ENCODE data around the gene ISG15. TPM values are rescaled to one million over a fixed set of nuclear protein-coding genes. Genes with fewer than 3 reads are reported as not detected.

ISG15 gene
- 210 and 211 TPM in 2 replicates for total RNA-seq

DNA sequence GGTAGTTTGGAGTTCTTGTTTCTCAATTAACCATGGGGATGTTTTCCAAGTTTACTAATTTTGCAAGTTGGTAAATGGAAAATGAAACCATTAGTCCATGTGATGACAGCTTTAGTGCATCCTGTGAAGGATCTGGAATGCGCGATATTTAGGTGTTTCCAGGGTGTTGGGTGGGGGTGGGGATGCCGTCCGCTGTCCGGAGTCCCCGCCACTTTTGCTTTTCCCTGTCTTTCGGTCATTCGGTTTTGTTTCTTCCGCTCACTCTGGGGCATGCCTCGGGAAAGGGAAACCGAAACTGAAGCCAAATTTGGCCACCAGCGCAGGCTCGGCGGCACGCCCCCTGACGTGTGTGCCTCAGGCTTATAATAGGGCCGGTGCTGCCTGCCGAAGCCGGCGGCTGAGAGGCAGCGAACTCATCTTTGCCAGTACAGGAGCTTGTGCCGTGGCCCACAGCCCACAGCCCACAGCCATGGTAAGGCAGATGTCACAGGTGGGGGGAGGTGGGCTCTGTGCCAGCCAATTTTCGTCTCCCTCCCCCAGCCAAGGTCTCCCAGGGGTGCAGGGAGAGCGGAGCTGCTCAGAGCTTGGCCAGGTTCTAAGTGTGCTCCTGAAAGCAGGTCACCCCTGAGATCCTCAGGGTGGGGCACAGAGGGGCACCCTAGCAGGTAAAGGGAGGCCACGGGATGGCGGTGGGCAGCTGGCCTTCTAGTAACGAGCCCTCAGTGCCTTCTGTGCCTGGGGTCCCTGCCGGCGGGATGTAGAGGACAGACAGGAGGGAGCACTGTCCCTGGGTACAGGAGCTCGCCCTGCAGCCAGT is at the start of gene ISG15:
Gene ISG15 (plus strand): TSS at position 393 of the 817 bp plus-strand sequence. CDS start 77 bp downstream, at position 470.
- intact Hi-C loops (cut with micrococcal nuclease) = loop anchor here (1.0 to 10.0 kb wide), 8 partner anchors 13 to 362 kb away; partner anchors contain the start of genes ACAP3, AURKAIP1, C1orf159 and DVL1

DNA sequence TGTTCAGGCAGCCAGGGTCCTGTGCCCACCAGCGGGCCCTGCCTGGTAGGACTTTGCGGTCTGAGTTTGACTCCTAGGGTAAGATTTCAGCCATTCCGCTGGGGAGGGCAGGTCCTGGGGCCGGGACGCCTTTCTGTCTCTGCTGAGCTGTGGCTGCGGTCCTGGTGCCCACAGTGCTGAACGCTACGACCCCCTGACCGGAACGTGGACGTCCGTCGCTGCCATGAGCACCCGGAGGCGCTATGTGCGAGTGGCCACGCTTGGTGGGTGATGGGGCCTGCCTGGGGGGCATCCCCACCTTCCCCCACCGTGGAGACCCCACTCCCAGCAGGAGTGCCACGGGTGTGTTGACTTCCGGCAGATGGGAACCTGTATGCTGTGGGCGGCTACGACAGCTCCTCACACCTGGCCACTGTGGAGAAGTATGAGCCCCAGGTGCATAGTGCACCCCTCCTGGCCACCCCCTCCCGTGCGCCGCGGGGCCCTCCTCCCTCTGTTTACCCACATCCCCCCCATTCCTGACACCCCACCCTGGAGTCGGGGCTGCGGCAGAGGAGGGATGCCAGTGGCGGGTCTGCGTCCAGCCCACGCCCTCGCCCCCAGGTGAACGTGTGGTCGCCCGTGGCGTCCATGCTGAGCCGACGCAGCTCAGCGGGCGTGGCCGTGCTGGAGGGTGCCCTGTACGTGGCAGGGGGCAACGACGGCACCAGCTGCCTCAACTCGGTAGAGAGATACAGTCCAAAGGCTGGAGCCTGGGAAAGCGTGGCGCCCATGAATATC is 49.4 kb upstream of the ISG15 start:
- intact Hi-C loops (cut with micrococcal nuclease) = loop anchor here (10.0 kb wide), 1 partner anchor 51 kb away; the partner anchor contains the start of gene ISG15

DNA sequence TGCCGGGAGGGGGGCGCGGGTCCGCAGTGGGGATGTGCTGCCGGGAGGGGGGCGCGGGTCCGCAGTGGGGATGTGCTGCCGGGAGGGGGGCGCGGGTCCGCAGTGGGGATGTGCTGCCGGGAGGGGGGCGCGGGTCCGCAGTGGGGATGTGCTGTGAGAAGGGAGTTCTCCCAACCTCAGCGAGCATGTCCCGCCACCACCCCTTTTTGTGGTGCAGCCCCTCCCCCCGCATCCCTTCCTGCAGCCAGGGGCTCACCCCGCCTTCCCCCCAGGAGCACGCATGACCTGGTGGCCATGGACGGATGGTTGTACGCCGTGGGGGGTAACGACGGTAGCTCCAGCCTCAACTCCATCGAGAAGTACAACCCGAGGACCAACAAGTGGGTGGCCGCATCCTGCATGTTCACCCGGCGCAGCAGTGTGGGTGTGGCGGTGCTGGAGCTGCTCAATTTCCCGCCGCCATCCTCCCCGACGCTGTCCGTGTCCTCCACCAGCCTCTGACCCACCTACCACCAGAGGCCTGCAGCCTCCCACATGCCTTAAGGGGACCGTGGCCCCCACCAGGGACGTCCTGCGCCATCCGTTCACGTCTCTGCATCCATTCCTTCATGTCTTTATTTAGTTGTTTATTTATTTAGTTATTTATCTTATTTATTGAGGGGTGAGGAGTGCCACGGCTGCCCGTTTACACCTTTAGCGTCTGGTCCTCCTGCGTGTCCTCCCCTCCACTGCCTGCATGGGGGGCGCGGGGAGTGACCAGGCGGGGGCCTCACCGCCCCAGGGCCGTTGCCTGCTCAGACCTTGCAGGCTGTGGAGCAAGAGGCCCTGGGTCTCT is 48.4 kb upstream of the ISG15 start:
- intact Hi-C loops (cut with micrococcal nuclease) = loop anchor here (10.0 kb wide), 1 partner anchor 50 kb away; the partner anchor contains the start of gene ISG15

DNA sequence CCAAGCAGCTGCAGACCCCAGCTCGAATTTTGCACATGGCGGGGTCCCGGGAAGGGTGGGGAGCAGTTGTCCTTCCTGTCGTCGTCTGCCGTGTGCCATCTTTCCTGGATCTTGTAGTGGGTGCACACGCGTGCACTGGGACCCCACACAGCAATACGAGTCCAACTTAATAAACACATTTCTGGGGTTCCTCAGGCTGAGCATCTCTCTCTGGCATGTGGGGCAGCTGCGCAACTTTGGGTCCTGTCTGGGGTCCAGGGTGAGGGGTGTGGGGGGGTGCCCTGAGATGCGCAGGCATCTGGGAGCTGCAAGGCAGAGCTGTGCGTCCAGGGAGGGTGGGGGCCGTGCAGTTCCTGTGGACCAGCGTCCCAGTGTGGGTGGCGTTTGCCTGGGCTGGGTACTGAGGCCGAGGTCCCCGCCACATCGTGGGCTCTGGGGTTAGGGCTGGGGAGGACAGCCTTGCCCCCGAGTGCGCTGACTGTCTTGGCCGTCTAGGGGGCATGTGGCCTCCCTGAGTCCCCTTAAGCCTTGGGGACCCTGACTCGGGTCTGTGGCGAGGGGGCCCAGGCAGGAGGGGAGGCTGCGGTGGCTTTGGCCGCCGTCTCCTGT is 47.7 kb upstream of the ISG15 start:
- intact Hi-C loops (cut with micrococcal nuclease) = loop anchor here (10.0 kb wide), 1 partner anchor 49 kb away; the partner anchor contains the start of gene ISG15

DNA sequence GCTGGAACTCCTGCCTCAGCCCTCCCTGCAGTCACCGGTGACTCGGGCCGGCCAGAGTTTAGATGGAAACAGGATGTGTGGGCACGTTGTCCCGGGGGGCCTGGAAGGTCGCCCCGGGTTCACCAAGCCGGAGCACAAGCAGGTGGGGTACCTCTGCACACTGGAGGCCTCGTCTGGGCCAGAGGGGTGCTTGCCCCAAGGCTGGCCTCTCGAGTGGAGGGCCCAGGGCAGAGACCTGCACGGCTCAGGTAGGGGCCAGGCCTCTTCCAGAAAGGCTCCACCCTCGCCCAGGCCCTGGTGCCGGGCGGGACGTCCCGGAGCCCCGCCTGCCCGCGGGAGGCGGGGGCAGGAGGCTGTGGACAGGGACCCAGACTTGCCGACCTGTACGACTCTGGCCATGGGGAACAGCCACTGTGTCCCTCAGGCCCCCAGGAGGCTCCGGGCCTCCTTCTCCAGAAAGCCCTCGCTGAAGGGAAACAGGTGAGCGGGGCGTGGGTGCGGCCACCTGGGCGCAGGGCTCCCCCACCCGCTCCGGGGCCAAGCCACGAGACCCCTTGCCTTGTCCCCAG is 47.1 kb upstream of the ISG15 start, which contains the start of gene PLEKHN1:
Gene PLEKHN1 (plus strand): TSS at position 348 of the 569 bp plus-strand sequence. CDS start 50 bp downstream, at position 398.
- intact Hi-C loops (cut with micrococcal nuclease) = loop anchor here (10.0 kb wide), 1 partner anchor 49 kb away; the partner anchor contains the start of gene ISG15

DNA sequence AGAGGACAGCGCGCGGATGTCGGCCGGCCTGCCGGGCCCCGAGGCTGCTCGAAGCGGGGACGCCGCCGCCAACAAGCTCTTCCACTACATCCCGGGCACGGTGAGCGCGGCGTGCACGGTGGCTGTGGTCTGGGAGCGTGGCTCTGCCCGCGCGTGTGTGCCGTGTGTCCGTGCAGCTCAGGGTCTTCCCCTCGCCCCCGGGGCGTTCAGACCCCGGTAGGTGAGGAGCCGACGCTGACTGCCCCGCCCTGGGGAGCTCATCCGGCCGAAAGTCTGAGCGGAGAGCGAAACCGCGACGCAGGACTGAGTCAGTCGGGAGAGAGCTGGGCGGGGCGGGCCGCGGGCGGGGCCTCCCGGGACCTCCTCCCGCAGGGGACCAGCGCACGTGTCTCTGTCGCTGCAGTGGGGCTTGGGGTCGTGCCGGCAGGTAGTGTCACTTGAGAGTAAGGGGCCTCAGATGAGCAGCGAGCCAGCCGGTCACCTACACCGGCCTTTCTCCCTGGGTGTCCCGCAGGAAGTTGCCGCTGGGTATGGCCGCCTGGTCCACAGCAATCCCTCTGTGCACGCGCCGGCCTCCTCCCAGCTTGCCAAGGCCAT is 46.5 kb upstream of the ISG15 start:
- intact Hi-C loops (cut with micrococcal nuclease) = loop anchor here (1.0 to 10.0 kb wide), 2 partner anchors 8 to 48 kb away; partner anchors contain the start of genes ISG15 and NOC2L

DNA sequence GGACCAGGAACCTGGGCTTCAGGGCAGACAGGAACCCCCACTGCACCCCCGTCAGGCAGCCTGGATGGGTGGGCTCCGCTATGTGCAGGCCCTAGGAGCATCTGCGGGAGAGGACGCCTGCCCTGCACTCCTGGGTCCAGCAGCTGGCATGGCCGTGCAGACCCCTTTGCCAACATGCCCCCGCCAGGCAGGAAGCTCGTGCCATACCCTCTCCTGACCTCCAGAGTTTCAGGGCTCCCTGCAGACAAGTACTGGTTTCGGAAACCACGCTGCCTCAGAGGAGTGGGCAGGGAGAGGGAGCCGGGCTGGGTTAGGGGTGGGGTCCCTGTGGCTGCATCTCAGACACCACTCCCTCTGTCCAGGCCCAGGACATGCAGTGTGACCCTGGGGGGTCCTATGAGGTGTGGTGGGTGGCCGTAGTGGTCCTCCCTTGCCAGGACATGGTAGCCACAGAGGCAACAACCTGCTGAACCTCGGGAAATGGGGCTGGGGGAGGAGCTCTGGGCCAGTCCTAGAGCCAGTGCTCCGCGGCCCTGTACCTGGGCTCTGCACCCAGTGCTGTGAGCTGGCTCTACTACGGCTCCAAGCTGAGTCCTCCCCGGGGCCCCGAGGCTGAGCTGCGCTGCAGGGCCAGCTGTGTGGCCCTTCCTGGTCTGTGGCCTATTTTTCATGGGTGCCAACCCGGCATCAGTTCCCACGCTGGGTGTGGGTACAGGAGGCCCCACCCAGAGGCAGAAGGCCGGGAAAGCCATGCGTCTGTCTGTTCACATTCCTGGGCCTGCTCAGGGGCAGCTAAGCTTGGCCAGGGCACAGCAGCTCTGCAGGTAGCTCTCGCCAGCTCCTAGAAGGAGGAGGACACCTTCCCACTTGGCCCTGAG is 45.6 kb upstream of the ISG15 start:
- intact Hi-C loops (cut with micrococcal nuclease) = loop anchor here (1.0 to 10.0 kb wide), 2 partner anchors 8 to 47 kb away; partner anchors contain the start of genes ISG15 and NOC2L

DNA sequence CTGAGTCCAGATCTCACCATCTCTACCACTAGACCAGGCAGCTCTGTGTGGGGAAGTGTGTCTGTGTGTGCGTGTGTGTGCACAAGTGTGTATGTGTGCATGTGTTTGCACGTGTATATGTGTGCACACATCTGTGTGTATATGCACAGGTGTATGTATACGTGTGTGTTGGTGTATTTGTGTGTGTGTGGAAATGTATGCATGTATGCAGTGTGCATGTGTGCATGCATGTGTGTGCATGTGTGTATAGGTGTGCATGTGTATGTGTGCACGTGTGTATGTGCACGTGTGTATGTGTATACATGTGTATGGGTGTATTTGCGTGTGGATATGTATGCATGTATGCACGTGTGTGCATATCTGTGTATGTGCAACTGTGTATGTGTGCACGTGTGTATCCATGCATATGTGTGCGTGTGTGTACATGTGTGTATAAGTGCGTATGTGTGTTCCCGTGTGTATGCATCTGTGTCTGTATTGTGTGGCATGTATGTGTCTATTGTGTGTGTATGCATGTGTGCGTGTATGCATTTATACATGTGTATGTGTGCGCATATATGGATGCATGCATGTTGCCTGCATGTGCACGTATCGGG is 43.9 kb upstream of the ISG15 start:
- intact Hi-C loops (cut with micrococcal nuclease) = loop anchor here (10.0 kb wide), 1 partner anchor 45 kb away; the partner anchor contains the start of gene ISG15

DNA sequence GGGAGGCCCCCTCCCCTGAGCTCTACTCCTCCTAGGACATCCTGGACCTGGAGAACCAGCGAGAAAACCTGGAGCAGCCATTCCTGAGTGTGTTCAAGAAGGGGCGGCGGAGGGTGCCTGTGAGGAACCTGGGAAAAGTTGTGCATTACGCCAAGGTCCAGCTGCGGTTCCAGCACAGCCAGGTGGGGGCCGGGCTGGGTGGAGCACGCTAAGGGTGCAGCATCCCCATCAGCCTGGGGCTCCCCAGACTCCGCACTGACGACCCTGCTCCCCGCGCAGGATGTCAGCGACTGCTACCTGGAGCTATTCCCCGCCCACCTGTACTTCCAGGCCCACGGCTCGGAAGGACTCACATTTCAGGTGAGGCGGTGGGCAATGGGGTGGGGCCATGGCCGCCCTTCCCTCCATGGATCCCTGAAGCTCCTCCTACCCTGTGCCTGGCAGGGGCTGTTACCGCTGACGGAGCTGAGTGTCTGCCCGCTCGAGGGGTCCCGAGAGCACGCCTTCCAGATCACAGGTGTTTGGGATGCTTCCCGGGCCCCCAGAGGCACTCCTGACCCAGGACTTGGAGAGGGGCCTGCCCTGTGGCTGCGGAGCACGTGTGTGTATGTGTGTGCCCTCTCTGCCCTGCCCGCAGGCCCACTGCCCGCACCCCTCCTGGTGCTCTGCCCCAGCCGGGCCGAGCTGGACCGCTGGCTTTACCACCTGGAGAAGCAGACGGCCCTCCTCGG is 42.9 kb upstream of the ISG15 start:
- intact Hi-C loops (cut with micrococcal nuclease) = no loop called here

DNA sequence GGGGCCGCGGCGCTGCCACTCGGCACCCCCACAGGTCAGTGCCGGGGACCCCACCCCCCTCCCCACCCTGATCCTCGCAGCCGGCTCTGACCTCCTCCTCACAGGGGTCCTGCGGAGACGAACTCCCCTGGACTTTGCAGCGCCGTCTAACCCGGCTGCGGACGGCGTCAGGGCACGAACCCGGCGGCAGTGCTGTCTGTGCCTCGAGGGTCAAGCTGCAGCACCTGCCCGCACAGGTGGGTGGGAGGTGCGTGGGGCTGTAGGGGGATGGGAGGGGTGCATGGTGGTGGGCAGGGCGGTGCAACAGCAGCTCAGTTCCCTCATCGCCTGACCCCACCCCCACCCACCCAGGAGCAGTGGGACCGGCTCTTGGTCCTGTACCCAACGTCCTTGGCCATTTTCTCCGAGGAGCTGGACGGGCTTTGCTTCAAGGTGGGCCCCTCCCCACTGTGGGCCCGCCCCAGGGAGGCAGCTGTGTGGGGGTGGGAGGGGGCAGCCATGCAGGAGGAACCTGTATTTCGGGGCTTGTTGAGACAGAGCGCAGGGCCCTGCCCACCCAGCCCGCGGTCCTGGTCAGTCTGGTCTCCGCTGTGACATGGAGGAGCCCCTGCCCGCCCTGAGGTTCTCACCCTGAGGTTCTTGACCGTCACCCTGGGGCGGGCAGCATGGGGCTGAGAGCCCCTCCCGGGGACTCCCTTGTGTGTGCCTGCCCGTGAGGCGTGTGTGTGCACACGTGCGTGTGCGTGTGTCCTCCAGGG is 42.1 kb upstream of the ISG15 start:
- intact Hi-C loops (cut with micrococcal nuclease) = no loop called here

DNA sequence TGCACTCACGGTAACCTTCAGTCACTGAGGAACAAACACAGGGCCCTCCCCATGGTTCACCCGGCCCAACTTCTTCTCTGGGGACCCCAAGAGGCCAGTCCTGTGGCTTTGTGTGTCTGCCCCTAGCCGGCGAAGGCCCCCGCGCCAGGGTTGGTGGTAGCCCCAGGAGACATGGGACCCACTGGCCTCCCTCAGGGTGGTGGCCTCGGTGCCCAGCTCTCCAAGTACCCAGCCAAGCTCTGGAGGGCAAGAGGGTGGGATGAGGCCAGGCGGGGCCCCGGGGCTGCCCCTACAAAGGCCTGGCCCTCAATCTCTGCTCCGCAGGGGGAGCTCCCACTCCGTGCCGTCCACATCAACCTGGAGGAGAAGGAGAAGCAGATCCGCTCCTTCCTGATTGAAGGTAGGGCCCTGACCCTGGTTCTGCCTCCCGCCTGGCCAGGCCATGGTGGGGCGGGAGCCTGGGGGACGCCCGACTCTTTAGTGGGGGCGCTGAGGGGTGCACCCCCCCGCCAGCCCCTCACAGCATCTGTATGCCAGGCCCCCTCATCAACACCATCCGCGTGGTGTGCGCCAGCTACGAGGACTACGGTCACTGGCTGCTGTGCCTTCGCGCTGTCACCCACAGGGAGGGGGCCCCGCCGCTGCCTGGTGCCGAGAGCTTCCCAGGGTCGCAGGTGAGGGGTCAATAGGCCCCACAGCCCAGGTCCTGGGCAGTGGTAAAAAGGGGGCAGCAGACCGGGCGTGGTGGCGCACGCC is 41.4 kb upstream of the ISG15 start:
- intact Hi-C loops (cut with micrococcal nuclease) = no loop called here

DNA sequence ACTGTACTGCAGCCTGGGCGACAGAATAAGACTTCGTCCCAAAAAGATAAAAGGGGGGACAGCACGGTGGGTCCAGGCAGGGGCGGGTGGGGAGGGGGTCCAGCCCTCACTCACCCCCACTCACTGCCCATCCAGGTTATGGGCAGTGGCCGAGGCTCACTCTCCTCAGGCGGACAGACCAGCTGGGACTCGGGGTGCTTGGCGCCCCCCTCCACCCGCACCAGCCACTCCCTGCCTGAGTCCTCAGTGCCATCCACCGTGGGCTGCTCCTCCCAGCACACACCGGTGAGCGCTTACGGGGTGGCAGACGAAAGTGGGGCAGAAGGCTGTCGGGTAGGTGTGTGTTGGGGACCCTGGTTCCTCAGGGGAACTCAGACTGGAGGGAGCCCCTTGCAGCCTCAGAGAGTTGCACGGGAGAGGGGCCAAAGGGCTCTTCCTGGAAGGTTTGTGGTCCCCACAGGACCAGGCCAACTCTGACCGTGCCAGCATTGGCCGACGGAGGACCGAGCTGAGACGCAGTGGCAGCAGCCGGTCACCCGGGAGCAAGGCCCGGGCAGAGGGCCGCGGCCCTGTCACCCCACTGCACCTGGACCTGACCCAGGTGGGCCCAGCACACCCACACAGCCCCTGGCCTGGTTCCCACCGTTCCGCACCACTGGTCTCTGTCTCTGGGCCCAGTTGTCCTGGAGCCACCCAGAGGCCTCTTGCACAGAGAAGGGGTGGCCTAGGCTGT is 40.4 kb upstream of the ISG15 start:
- intact Hi-C loops (cut with micrococcal nuclease) = no loop called here

DNA sequence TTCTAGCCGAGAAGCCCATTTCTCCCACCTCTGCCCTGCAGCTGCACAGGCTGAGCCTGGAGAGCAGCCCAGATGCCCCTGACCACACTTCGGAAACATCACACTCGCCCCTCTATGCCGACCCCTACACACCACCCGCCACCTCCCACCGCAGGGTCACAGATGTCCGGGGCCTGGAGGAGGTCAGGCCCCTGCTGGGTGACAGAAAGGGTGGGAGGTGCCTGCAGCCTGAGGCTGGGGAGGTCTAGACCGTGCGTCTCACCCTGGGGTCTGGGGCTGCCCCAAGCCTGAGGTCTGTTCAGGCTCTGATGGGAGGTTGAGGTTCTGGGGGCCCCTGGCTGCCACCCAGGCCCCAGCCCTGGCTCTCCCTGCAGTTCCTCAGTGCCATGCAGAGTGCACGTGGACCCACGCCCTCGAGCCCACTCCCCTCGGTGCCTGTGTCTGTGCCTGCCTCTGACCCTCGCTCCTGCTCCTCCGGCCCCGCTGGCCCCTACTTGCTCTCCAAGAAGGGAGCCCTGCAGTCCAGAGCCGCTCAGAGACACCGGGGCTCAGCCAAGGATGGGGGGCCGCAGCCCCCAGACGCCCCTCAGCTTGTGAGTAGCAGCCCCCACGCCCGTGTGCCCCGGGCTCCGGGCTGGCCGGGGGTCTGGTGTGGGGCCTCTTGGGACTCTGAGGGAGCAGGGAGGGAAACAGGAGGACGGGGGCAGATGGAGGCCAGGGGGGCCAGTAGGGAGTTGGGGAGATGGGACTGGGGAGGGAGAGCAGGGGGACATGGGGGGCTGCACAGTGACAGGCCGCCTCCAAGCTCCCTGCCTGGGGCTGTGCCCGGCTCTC is 39.6 kb upstream of the ISG15 start:
- intact Hi-C loops (cut with micrococcal nuclease) = no loop called here

DNA sequence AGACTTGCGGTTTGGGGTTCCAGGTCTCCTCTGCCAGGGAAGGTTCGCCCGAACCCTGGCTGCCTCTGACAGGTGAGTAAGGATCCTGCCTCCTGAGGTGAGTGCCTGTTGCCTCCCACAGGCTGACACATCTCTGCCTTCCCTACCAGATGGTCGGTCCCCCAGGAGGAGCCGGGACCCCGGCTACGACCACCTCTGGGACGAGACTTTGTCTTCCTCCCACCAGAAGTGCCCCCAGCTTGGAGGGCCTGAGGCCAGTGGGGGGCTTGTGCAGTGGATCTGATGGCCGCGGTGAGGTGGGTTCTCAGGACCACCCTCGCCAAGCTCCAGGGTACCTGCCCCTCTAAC is 39.0 kb upstream of the ISG15 start:
- intact Hi-C loops (cut with micrococcal nuclease) = no loop called here

All from T-helper 1 cell treated with Interleukin-12 subunit alpha and Interleukin-12 subunit beta and Interleukin-4 antibody, amounts not matched to agents 30 ng/mL and 1 ng/mL, for 36 hours (primary cell).